ENCODE data around the gene DVL1.

DVL1 gene

DNA sequence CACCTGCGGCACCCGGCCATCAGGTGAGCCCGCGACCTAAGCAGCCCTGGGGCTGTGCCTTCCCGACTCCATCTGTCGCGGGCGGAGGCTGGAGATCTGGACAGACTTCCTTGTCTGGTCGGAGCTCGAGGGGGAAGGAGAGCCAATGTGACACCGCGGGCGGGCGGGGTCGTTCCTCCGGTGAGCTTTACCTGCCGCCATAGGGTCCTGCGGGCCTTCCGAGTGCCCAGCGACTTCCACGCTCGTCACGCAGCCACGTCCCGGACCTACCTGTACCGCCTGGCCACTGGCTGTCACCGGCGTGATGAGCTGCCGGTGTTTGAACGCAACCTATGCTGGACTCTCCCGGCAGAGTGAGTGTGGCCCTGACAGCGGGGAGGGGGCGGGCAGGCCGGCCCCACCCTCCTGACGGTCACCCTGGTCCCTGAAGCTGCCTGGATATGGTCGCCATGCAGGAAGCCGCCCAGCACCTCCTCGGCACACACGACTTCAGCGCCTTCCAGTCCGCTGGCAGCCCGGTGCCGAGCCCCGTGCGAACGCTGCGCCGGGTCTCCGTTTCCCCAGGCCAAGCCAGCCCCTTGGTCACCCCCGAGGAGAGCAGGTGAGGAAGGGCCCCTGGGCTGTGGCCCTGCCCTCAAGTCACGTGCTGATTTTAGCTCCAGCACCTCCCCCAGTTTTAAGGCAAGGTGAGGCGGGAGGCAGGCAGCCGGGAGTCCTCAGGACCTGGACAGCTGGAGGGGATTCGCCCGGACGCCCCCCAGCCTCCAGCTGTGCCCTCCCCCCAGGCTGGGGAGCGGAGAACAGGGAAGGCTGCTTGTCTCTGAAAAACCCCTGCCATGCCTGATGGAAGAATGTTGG, 39.7 kb downstream of the DVL1 start:
- no peak for DNase-seq

DNA sequence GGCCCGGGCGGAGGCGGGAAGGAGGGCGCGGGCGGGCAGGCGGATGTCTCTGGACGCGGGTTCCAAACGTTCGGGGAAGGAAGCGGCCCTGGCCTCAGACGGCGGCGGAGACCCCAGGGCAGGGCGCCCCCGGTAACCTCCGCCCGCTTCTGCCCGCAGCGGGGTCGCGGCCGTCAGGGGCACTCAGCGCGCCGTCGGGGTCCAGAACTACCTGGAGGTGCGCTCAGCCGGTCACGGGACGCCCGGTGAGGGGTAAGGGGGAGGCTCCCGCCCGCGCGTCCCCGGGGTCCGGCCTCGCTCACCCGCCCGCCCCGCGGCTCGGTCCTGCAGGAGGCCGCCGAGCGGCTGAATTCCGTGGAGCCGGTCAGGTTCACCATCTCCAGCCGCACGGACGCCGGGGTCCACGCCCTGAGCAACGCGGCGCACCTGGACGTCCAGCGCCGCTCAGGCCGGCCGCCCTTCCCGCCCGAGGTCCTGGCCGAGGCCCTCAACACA, 40.4 kb downstream of the DVL1 start:
- DNase-seq = peak; percentile 40

DNA sequence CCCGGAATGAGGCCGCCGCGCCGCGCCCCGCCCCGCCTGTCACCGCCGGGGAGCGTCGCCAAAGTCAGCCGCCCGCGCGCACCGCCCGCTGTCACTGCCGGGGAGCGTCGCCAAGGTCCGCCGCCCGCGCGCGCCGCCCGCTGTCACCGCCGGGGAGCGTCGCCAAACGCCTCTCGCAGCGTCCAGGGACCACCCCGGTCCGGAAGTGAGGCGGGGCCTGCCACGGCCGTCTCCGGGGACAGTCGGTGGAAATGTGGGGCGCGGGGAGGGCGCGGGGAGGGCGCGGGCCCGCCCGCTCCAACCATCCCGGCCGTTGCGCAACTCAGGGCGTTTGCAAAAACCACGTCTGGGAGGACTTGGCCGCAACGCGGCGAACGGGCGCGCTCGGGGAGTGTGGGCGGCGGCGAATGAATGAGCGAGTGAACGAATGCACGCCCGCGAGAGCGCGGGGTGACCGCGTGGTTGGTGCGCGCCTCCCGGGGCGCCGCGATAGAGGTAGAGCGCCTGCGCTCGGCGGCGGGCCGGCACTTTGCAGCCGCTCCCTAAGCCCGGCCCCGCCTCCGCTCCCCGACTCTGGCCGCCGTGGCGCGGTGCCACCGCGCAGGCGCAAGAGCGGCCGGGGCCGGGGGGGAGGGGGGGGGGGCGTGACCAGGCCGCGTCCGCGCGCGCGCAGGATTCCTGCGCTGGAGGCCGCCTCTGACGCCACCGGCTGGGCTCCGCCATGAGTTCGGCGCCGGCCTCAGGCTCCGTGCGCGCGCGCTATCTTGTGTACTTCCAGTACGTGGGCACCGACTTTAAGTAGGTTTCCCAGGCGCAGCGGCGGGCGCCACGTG, 41.1 kb downstream of the DVL1 start, which contains the start of the genes ACAP3 and PUSL1:
ACAP3 (minus strand) TSS at position 8 of the 833 bp plus-strand sequence. CDS start 115 bp downstream, outside the sequence.
PUSL1 (plus strand) TSS at position 675 of the 833 bp plus-strand sequence; CDS start at position 722, 47 bp downstream.
- peak; percentile 78 for DNase-seq

DNA sequence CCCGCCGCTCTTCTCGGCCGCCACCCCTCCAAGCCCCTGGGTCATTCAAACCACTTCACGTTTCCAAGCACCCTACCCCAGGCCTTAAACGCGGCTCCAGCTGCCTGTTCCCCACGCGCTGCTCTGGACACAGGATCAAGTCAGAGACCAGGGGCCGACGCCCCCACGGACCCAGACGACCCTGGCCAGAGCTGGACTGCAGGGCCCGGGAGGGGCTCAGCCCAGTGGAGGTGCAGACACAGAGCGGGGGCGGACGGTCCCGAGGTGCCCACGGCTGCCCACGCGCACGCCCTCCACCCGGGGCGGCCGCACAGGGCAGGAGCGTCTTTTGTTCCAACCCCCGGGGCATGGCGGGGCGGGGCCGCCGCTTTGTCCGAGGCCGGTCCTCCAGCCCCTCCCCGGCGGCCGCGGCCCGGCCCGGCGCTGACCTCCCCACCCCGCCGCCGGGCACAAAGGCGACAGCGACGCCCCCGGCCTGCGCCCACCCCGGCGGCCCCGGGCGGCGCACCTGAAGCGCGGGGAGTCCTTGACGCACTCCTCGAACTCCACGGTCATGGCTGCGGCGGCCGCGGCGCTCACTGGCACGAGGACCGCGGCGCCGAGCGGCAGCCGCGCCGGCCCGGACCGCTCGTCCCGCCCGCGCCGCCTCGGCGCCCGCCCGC, 41.8 kb downstream of the DVL1 start:
- peak; percentile 37 for DNase-seq

DNA sequence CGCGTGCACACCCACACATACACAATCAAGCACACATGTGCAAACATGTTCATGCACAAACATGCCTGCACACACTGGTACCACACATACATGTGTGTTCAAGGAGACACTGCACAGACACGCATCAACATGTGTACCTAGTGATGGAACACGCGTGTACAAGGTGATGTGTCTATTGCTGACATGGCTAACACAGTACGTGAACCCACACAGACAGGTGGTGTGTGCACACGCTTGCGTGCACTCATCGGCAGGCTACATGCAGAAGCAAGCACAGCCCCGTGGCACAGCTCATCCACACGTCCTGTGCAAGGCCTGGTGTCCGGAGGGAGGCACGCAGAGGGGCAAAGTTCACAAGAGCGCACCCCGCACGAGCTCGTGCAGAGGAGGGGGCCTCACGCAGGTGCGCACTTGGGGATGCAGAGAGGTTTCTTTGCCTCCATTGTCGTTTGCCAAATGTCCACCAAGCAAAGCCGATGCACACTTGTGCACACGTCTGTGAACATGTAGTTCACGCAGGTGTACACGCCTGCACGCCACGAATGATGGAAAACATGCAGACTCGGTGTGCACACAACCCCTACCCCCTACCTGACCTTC, 42.5 kb downstream of the DVL1 start:
- no peak for DNase-seq

DNA sequence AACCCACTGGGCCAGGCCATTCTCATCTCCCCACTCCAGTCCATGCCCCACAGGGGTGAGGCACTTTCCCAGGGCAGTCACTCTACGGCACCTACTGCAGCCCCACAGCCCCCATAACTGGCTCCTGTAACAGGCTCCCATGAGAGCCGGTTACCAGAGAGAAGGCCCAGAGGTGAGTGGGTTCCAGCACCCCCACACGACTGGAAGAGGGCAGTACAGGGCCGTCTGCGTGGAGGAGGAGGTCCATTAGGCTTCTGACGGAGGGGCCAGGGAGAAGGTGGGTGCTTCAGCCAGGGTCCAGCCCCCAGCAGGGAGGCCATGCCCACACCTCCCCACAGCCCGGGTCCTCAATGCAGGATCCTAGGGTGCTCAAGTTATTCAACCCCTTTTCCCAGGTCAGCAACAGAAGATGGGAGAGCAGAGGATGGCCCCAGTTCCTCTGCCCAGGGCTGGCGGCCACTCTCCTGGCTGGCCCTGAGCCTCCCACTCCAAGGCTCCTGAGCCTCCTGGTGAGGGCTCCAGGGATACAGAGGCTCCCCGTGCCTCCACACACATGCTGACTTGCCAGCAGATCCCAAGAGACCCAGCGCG, 43.1 kb downstream of the DVL1 start:
- DNase-seq = no peak

DNA sequence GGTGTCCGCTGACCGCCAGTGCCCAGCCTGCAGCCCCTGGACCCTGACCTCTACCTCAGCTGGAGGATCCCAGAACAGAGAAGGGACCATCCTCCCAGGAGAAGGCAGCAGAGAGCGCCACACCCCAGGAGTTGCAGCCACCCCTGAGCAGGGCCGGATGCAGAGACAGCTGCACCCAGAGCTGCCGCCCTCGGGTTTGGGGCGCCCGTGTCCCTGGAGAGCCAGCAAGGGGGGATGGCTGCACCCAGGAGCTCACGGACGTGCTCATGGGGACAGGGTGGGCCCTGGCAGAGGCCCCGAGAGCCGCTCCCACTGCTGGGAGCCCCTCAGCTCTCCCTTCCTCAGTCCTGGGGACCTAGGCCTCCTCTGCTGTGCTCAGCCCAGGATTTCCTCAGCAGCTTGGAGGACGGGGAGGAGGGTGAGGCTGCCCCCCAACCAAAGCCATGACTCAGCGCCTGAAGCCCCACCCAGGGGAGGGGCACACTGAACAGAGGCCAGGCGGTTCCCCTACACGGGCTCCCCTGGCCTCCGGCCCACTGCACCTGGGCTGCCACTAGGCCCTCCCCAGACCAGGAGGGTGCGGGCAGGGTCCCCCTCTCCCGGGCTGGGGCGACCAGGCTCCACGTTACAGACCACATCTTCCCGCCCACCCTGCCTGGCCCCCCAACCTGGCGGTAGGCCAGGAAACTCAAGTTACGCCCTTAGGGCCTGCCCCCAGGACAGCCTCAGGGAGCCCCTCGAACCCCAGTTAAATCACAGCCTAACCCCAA, 43.7 kb downstream of the DVL1 start:
- no peak for DNase-seq

DNA sequence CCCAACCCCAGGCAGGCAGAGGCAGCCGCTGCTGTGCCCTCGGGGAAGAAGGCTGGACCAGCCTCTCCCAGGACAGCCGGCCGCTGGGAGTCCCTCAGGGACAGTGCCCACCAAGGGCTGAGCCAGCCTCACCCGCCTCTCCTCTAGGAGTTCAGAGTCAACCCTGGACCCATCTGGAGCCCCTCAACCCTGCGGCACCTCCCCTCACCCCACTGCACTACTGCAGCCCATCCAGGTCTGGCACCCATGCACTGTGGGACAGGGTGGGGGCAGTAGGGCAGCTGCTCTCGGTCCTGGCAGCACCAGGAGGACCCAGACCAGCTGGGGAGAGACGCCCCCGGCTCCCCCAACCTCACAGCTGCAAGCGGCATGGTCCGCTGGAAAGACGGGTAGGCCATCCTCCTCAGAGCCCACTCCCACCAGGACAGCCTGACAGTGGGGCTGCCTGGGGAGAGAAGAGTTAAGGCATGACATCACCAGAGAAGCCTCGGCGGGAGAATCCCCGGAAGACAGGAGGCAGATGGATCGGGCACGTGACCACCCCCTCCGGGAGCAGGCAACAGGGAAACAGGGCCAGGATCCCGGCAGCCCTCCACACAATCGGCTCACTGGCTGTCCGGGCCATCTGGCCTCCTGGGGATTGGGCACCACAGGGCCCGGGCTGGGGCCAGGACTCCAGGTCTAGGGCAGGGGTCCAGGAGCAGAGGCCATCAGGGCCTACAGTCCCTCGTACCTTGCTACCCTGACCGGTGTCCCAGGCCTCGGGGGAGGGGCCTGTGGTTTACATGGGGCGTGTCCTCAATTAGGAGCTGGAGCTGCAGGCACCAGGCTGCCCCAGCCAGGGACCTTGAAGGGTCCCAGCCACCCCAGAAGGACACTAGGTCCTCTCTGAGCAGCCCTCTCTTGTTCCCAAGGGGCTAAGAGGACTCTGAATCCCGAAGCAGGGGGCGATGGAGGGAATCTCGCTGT, 44.6 kb downstream of the DVL1 start:
- DNase-seq = peak; percentile 57

DNA sequence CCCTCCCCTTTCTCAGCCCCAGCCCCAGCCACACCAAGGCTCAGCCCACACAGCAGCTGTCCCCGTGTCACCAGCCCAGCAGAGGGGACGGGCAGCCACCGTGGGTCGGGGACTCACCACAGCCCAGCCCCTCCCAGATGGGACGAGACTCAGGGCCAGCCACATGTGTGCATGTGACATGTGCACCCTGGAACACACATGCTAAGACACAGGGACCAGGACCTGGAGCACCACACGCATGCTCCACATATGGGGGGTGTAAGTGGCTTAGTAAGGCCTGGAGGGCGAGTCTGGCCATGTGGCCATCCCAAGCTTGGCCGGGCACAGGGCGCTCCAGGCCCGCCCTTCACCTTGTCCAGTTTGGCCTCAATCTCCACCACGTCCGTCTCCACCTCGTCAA, 45.5 kb downstream of the DVL1 start:
- no peak for DNase-seq

DNA sequence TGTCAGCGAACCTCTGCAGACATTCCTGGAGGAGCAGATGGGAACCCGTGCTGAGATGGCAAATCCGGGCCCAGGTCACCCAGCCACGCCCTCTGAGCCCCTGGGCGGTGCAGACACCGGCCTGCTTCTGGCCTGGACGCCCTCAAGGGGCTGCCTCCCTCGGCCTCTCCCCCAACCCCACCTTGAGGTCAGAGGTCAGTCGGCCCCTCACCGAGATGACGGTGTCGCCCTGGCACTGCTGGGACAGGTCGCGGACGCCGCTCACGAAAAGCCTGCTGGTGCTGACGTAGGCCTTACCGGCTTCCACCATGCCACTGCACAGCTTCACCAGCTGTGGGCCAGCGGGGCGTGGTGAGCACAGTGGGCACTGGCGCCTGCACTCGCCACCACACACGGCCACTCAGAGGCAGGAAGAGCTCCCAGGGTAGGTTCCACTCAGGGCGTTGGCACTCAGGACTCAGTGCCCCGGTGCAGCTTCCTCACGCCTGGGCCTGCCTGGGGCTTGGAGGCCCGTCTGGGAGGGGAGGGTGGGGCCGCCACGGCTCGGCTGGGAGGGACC, 46.2 kb downstream of the DVL1 start:
- no peak for DNase-seq

DNA sequence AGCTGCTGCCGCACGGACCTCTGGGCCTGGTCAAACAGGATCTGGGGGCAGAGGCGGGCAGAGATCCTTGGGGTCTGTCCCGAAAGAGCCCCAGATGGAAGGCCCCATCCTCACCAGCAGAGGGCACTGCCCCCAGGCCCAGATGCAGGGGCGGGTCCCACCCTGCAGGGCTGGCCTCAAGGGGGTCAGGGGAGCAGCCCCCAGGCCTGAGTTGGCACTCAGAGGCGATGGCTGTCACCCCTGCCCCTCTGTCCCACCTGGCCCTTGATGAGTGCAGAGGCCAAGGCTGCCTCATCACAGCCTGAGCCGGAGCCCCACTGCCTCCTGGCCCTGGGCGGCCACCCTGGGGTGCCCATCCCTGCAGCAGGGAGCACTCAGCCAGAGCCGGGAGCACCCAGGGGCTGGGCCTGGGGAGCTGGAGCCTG, 47.2 kb downstream of the DVL1 start:
- no peak for DNase-seq

DNA sequence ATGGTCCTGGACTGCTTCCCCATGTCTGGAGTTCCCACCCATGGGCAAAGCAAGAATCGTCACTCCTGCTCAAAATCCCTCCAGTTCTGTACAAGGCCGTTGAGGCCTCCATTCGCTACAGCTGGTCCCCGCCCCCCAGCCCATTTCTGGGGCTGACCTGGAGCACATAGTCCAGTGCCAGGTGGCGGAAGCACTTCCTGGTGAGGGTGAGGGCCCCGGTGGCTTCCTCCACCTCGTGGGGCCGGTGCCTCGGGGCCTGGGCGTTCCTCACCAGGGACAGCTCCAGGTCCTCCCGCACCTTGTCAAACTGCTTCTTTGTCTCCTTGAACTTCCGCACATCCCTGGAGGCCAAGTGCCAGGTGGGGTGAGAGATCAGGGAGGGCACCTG, 48.9 kb downstream of the DVL1 start:
- no peak for DNase-seq

DNA sequence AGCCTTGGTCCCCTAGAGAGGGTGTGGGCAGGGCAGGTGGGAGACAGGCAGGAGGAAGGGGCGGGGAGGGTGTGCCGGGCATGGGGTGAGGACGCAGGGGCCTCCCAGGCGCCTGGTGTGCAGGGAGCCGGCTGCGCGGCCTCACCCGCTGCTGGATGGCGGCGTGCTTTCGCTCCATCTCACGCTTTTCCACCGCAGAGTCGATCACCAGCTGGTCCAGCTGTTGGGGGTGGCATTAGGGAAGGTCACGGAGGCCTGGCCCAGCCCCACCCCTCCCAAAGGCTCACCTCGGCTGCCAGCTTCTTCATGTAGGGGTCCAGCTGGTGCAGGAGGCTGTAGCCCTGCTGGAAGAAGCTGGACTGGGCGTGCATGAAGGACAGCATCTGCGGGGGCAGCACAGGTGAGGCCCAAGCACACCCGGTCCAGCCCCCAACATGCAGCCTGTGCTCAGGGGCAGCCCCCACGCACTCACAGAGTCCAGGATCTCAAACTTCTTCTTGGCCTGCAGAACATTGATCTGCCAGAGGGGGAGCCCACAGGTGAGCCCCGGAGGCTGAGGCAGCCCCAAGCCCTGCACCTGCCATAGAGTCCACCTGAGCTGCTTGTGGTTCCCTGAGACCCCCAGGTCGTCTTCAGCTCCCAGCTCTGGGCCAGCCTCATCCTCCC, 49.4 kb downstream of the DVL1 start:
- DNase-seq = no peak

DNA sequence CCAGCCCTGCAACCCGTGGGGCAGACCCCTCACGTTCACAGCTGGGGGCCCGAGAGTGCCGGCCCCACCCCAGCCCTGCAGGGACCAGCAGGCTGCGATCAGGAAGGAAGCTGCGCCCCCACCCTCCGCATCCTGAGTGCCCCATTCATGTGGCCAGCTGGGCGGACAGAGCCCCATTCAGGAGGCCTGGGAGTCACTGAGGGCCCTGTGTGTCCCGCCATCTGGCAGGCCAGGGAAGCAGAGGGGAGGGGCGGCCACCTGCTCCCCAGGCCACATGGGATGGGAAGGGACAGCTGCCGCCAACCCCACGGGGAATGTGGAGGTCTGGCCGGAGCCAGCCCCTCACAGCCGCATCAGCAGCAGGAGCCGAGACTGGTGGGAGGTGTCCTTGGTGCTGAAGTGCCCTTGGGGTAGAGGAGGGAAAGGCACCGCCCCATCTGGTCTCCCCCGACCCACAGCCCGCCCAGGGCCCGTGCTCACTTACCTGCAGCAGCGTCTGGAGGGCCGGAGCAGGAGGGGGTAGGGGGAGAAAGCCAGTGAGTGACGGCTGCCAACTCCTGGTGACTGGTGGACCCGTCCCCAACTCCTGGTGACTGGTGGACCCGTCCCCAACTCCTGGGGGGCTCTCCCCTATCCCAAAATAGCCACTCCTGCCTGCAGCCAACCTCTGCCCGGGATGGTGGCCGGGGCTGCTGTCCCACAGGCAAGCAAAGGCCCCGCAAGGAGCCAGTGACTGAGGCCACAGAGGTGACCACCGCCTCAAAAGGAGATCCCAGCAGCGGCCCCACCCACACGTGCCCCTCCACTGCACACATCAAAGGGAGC, 50.1 kb downstream of the DVL1 start:
- no peak for DNase-seq

DNA sequence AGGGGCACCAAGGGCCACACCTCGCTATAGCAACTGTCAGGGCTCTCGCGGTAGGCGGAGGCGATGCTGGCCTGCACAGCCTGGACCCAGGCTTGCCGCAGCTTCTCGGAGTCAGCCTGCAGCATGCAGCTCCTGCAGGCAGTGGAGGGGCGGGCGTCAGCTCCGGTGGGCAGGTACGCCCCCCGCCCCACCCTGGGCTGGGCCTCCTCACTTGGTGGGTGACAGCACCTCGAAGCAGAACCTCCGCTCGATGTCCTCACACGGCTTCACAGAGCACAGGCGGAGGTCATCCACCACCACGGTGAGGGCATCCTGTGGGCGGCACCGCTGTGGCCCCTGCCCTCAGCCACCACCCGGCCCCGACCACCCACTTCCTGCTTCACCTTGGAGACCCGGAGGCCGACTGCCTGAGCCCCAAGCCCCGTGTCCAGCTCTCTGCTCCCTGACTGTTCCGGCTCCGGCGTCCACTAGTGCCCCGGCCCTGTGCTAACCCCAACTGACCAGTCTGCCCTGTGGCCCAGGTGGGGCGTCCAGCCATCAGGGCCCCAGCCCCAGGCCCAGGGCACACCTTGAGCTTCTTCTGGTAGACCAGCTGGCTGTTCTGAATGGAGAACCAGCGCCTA, 51.3 kb downstream of the DVL1 start:
- no peak for DNase-seq

DNA sequence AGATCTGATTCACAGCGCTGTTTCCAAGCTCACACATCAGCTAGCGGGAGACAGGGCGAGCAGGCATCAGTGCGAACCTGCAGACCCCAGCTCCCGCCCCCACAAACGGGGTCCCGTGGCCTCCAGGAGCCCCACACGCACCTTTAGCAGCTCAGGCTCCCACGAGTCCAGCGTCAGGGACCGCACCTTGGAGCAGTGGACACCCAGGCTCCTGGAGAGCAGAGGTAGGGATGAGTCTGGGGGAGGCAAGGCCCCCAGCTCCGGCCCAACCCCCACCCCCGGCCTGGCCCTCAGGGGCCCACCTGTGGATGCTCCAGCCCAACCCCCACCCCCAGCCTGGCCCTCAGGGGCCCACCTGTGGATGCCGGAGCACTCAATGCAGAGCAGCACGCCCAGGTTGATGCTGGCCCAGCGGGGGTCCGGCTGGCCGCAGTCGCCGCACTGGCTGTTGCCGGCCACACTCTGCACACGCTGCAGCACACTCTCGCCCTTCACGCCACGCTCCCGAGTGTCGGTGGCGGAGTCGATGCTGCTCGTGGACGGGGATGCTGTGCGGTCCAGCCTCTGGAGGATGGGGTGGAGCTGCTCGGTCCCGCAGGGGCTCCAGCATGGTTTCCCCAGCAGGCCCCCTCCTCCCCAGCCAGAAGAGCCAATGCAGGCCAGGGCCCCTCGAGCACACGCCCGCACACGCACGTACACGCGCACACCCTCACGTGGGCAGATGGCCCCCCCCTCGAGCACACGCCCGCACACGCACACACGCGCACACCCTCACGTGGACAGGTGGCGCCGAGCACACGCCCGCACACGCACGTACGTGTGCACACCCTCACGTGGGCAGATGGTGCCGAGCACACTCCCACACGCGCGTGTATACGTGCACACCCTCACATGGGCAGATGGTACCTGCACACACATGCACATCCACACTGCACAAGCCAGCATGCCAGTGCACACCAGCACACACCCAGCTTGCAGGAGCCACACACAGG, 52.9 kb downstream of the DVL1 start:
- no peak for DNase-seq
